ENCODE measurements around the gene BACH2.

- TF ChIP-seq POLR2AphosphoS5 (IDR thresholded peaks at IDR 0.05) = no peak
- TF ChIP-seq CTCF (IDR thresholded peaks at IDR 0.05) = no peak
Observed at GRCh38 chr6:90110971-90111370, 185.7 kb downstream of the BACH2 start.
